G401 (cell line): ENCODE data around the gene CFAP52. TPM values are rescaled to one million over a fixed set of nuclear protein-coding genes. Genes with fewer than 3 reads are reported as not detected.
"Not testable (repeated sequence)": the region's sequence is repeated elsewhere in the genome, so short reads cannot be mapped to it uniquely, and the experiment has no call there.

ENCODE experiments used
- DNase-seq: peaks from one replicate; pipeline ENCODE4 v3.0.0-alpha.2; 2015; ENCODE audit warnings: low spot score
- in situ Hi-C: cut with HindIII; loops from 2 replicates; pipeline ENCODE4 v1.10.0; 2016; ENCODE audit warnings: low sequenced_read_pairs, mixed read lengths
- total RNA-seq: library from RNA; depleted of rRNA; stranded (reverse); fragments of >200 nt; shearing (Covaris generic); gene quantifications from 2 replicates; pipeline ENCODE4 v1.2.3, GENCODE V29; 2014

Gene CFAP52
- total RNA-seq, 1 experiment from 2014 or later, result not detected

GRCh38 chr17:9566739-9567138 is 9.7 kb upstream of the CFAP52 start:
- in situ Hi-C loops, DNase-seq: not testable (repeated sequence)

GRCh38 chr17:9568004-9568403 is 8.4 kb upstream of the CFAP52 start:
- in situ Hi-C loops, result no loop called here
- DNase-seq, result no peak

GRCh38 chr17:9568957-9569588 is 7.4 kb upstream of the CFAP52 start:
- in situ Hi-C loops, result no loop called here

GRCh38 chr17:9571201-9571600 is 5.2 kb upstream of the CFAP52 start:
- in situ Hi-C loops, result no loop called here
- DNase-seq, result no peak

More at GRCh38 chr17:9568957-9569588, 7.4 kb upstream of the CFAP52 start:
- DNase-seq, result no peak

GRCh38 chr17:9575381-9576101 is 901 bp upstream of the CFAP52 start, which contains the start of gene STX8:
Gene STX8 (minus strand): TSS chr17:9575820. CDS start chr17:9575808, 12 bp downstream.
- peak; percentile 77 for DNase-seq
- in situ Hi-C loops, result no loop called here

GRCh38 chr17:9577373-9577709 is 899 bp downstream of the CFAP52 start:
- no peak for DNase-seq
- in situ Hi-C loops, result no loop called here

- DNase-seq, result no peak
- in situ Hi-C loops, result no loop called here
Observed at GRCh38 chr17:9587969-9588656, 11.7 kb downstream of the CFAP52 start.

- in situ Hi-C loops, result no loop called here
- DNase-seq, result peak; percentile 88
Observed at GRCh38 chr17:9594065-9594464, 17.6 kb downstream of the CFAP52 start.

GRCh38 chr17:9597638-9598037 is 21.2 kb downstream of the CFAP52 start:
- DNase-seq, in situ Hi-C loops: not testable (repeated sequence)

- in situ Hi-C loops, result no loop called here
Observed at GRCh38 chr17:9598661-9599060, 22.2 kb downstream of the CFAP52 start.

GRCh38 chr17:9604583-9604982 is 28.1 kb downstream of the CFAP52 start:
- in situ Hi-C loops, DNase-seq: not testable (repeated sequence)

More at GRCh38 chr17:9598661-9599060, 22.2 kb downstream of the CFAP52 start:
- no peak for DNase-seq

- no peak for DNase-seq
- in situ Hi-C loops, result no loop called here
Observed at GRCh38 chr17:9606453-9606852, 30.0 kb downstream of the CFAP52 start.

GRCh38 chr17:9607058-9607457 is 30.6 kb downstream of the CFAP52 start:
- DNase-seq, in situ Hi-C loops: not testable (repeated sequence)

- in situ Hi-C loops, result no loop called here
- no peak for DNase-seq
Observed at GRCh38 chr17:9611557-9611956, 35.1 kb downstream of the CFAP52 start.

GRCh38 chr17:9612006-9612405 is 35.6 kb downstream of the CFAP52 start:
- DNase-seq, result no peak
- in situ Hi-C loops, result no loop called here

- no peak for DNase-seq
- in situ Hi-C loops, result no loop called here
Observed at GRCh38 chr17:9615486-9615885, 39.0 kb downstream of the CFAP52 start.

GRCh38 chr17:9622961-9623360 is 46.5 kb downstream of the CFAP52 start:
- in situ Hi-C loops, result no loop called here

GRCh38 chr17:9628509-9628908 is 52.1 kb downstream of the CFAP52 start:
- in situ Hi-C loops, result no loop called here
- no peak for DNase-seq

More at GRCh38 chr17:9622961-9623360, 46.5 kb downstream of the CFAP52 start:
- DNase-seq, result no peak

GRCh38 chr17:9632741-9633140 is 56.3 kb downstream of the CFAP52 start:
- in situ Hi-C loops, result no loop called here
- DNase-seq, result no peak

- no peak for DNase-seq
- in situ Hi-C loops, result no loop called here
Observed at GRCh38 chr17:9635340-9635739, 58.9 kb downstream of the CFAP52 start.
